Osteoblast (primary cell): ENCODE measurements around the gene SFI1. TPM values are rescaled to one million over a fixed set of nuclear protein-coding genes. Genes with fewer than 3 reads are reported as not detected.

Experiments
- DNase-seq: peaks from one replicate; pipeline ENCODE4 v3.0.0; 2011; ENCODE audit warnings: low spot score, mixed read lengths; ENCODE audit not compliant: insufficient read length; ENCODE audit errors: missing footprints
- H2AFZ ChIP-seq: 2 replicates; pipeline ENCODE4 v1.6.0; 2011; ENCODE audit warnings: mild to moderate bottlenecking, low read length
- H3K27ac ChIP-seq: 2 replicates; pipeline ENCODE4 v1.5.1; 2011; ENCODE audit warnings: mild to moderate bottlenecking, low read depth, low read length, moderate library complexity
- H3K27me3 ChIP-seq: 2 replicates; pipeline ENCODE4 v1.6.0; 2012; ENCODE audit warnings: mild to moderate bottlenecking, control low read depth, inconsistent platforms, low read length, moderate library complexity; ENCODE audit not compliant: insufficient read depth
- H3K36me3 ChIP-seq: 2 replicates; pipeline ENCODE4 v1.5.1; 2011; ENCODE audit warnings: mild to moderate bottlenecking, low read length, control low read depth, moderate library complexity; ENCODE audit not compliant: insufficient read depth
- H3K4me1 ChIP-seq: 2 replicates; pipeline ENCODE4 v1.5.1; 2011; ENCODE audit warnings: mild to moderate bottlenecking, low read length, control low read depth, moderate library complexity; ENCODE audit not compliant: insufficient read depth
- H3K4me2 ChIP-seq: 2 replicates; pipeline ENCODE4 v1.6.0; 2011; ENCODE audit warnings: mild to moderate bottlenecking, low read length; ENCODE audit not compliant: insufficient read depth
- H3K4me3 ChIP-seq: fragments of 200-600 bp; sonication (generic); 3 replicates; pipeline ENCODE4 v1.5.1; 2012; ENCODE audit warnings: mild to moderate bottlenecking, low read length, inconsistent platforms; ENCODE audit not compliant: insufficient read depth
- H3K79me2 ChIP-seq: 2 replicates; pipeline ENCODE4 v1.6.0; 2012; ENCODE audit warnings: mild to moderate bottlenecking, low read length, control low read depth, inconsistent platforms; ENCODE audit not compliant: insufficient read depth
- H3K9me3 ChIP-seq: 2 replicates; pipeline ENCODE4 v1.5.1; 2011; ENCODE audit warnings: low read depth, low read length, control low read depth
- H4K20me1 ChIP-seq: 2 replicates; pipeline ENCODE4 v1.6.0; 2012; ENCODE audit warnings: mild to moderate bottlenecking, low read length, control low read depth; ENCODE audit not compliant: insufficient read depth
- CTCF ChIP-seq: IDR thresholded peaks from 2 replicates; pipeline ENCODE4 v1.5.1; 2011; ENCODE audit warnings: mild to moderate bottlenecking, low read depth, low read length, moderate library complexity; ENCODE audit errors: extremely low read depth
- total RNA-seq: library from RNA; depleted of rRNA; stranded (reverse); fragments of >200 nt; gene quantifications from 2 replicates; pipeline ENCODE4 v1.2.3, GENCODE V29; 2012

The SFI1 gene
- total RNA-seq, 1 donor: 16.6 TPM

- no peak for DNase-seq
- H3K9me3 ChIP-seq: no peaks in the 10 kb centered on the region
Measured at GRCh38 chr22:31604137-31604705, 107.9 kb downstream of the SFI1 start.

GRCh38 chr22:31604746-31605705 lies 108.7 kb downstream of the SFI1 start:
- no peaks in the 10 kb centered on the region for H4K20me1 ChIP-seq
- peaks cover 13% of the 10 kb centered on the region for H3K4me1 ChIP-seq
- no peaks in the 10 kb centered on the region for H3K79me2 ChIP-seq
- no peaks in the 10 kb centered on the region for H3K27me3 ChIP-seq
- peaks cover 2% of the 10 kb centered on the region for H3K36me3 ChIP-seq
- no peak for TF ChIP-seq CTCF
- no peak overlapping the region for H3K4me3 ChIP-seq
- no peak overlapping the region for H2AFZ ChIP-seq
- H3K4me2 ChIP-seq: no peak overlapping the region
- H3K27ac ChIP-seq: no peak overlapping the region
- no peaks in the 10 kb centered on the region for H3K9me3 ChIP-seq
- peak; percentile 60 for DNase-seq

More at GRCh38 chr22:31604137-31604705, 107.9 kb downstream of the SFI1 start:
- Histone ChIP-seq H2AFZ (no peak overlapping the region), H3K27me3 (no peaks in the 10 kb centered on the region), H3K79me2 (no peaks in the 10 kb centered on the region), H3K4me3 (no peak overlapping the region), H3K4me2 (no peak overlapping the region), H3K27ac (no peak overlapping the region), H3K4me1 (peaks cover 13% of the 10 kb centered on the region), H4K20me1 (no peaks in the 10 kb centered on the region), H3K36me3 (peaks cover 2% of the 10 kb centered on the region)
- TF ChIP-seq CTCF: no peak

GRCh38 chr22:31605851-31606585 lies 109.7 kb downstream of the SFI1 start:
- Histone ChIP-seq H3K4me3 (no peak overlapping the region), H3K27ac (no peak overlapping the region), H3K36me3 (peaks cover 2% of the 10 kb centered on the region), H3K4me1 (peaks cover 13% of the 10 kb centered on the region), H3K4me2 (no peak overlapping the region), H4K20me1 (no peaks in the 10 kb centered on the region), H3K27me3 (no peaks in the 10 kb centered on the region), H2AFZ (no peak overlapping the region), H3K79me2 (no peaks in the 10 kb centered on the region), H3K9me3 (no peaks in the 10 kb centered on the region)
- no peak for TF ChIP-seq CTCF
- no peak for DNase-seq
